Spleen (tissue), 7 donors: ENCODE measurements around the gene RNF114.

Experiments
- CTCF ChIP-seq, 11 experiments: fragments of 200-600 bp in 7 of 11; fragments of 450-650 bp in 4 of 11; sonication (generic) in 4 of 11; IDR thresholded peaks in 8 of 11; conservative IDR thresholded peaks in 3 of 11; 1 replicate in 7 of 11; 2 replicates in 4 of 11; pipeline versions ENCODE4 v1.4.0 to v1.8.0; 2016 to 2021; ENCODE audit warnings: antibody characterized with exemption in 11 of 11, inconsistent platforms in 4 of 11, mild to moderate bottlenecking in 1 of 11
- POLR2A ChIP-seq, 3 donors: fragments of 450-650 bp; IDR thresholded peaks; one replicate each; pipeline ENCODE4 v1.5.1; 2017; ENCODE audit warnings: antibody characterized with exemption in 3 of 3, mild to moderate bottlenecking in 1 of 3
- POLR2AphosphoS5 ChIP-seq, 3 donors: sonication (generic); formaldehyde crosslinking; IDR thresholded peaks; one replicate each; pipeline ENCODE4 v1.5.1; 2017; ENCODE audit warnings: antibody characterized with exemption in 3 of 3
- donor health status: DM: no; HTN: no; CAD: no; lungs with moderate emphysema.
- donor health status: DM: no; HTN: no; CAD: no.
- donor health status: DM: no; HTN: no; CAD: no.

DNA sequence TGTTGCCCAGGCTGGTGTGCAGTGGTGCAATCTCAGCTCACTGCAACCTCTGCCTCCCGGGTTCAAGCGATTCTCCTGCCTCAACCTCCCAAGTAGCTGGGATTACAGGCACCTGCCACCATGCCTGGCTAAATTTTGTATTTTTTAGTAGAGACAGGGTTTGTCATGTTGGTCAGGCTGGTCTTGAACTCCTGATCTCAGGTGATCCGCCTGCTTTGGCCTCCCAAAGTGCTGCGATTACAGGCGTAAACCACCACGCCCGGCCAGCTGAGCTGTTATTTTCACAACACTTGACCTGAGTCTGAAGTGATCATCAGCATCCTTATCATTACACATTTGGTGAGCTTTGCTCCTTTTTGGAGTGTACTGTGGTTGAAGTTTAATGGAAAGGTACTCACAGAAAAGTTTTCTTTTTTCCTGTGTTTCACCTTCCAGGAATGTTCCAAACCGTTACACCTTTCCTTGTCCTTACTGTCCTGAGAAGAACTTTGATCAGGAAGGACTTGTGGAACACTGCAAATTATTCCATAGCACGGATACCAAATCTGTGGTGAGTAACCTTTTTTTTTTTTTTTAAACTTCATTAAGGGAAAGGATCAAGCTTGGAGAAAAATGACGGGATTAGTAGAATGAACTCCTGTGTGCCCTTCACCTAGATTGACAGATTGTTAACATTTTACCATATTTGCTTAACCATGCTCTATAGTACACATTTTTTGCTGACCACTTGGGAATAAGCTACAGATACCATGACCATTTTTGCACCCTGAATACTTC, 9.7 kb downstream of the RNF114 start:
- TF ChIP-seq POLR2A (IDR thresholded peaks at IDR 0.05) (no peak), CTCF (IDR thresholded peaks at IDR 0.05 in 8 of 11, conservative IDR thresholded peaks at IDR 0.05 in 3 of 11) (no peak), POLR2AphosphoS5 (IDR thresholded peaks at IDR 0.05) (no peak)
